Gastrocnemius medialis (tissue), 4 donors: ENCODE results near the gene CTCF.

Experiments used
- CTCF ChIP-seq, 5 experiments: fragments of 450-650 bp in 3 of 5; fragments of 200-600 bp in 2 of 5; sonication (generic) in 2 of 5; IDR thresholded peaks in 4 of 5; conservative IDR thresholded peaks in 1 of 5; 1 replicate in 4 of 5; 2 replicates in 1 of 5; pipeline ENCODE4 v1.5.1; 2016 to 2019; ENCODE audit warnings: antibody characterized with exemption in 5 of 5, mild to moderate bottlenecking in 3 of 5, moderate library complexity in 3 of 5
- POLR2A ChIP-seq, 2 donors: fragments of 450-650 bp; IDR thresholded peaks; one replicate each; pipeline ENCODE4 v1.6.1; 2017; ENCODE audit warnings: antibody characterized with exemption in 2 of 2, mild to moderate bottlenecking in 2 of 2, moderate library complexity in 2 of 2

GRCh38 chr16:67544329-67544841 is 17.9 kb upstream of the CTCF start:
- no peak for TF ChIP-seq CTCF (IDR thresholded peaks at IDR 0.05 in 4 of 5, conservative IDR thresholded peaks at IDR 0.05 in 1 of 5)
- no peak for TF ChIP-seq POLR2A (IDR thresholded peaks at IDR 0.05)
